GOT3 (cell line): ENCODE results near the gene EYA3.
"Not testable (repeated sequence)": the region's sequence is repeated elsewhere in the genome, so short reads cannot be mapped to it uniquely, and the experiment has no call there.

Source experiments
- DNase-seq: peaks from one replicate; lab custom pipeline; 2025; ENCODE audit warnings: mixed read lengths; lab: John Stamatoyannopoulos, UW

Gene EYA3

DNA sequence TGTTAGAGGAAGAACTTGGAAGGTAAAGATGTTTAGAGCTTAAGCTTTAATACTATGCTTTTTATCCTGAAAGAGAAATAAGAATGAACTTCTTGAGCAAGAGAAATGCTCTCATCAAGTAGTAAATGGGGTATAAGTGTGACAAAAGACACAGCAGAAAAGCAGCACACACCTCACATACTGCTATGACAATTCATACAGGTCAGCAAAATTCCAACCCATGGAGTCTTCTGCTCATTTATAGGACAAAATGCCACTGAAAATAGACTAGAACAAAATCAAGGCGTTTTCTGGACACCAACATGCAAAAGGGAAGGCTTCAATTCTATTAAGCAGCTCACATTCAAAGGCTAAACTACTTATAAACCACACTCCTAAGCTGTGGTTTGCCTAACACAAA lies 61.2 kb downstream of the EYA3 start:
- no peak for DNase-seq

DNA sequence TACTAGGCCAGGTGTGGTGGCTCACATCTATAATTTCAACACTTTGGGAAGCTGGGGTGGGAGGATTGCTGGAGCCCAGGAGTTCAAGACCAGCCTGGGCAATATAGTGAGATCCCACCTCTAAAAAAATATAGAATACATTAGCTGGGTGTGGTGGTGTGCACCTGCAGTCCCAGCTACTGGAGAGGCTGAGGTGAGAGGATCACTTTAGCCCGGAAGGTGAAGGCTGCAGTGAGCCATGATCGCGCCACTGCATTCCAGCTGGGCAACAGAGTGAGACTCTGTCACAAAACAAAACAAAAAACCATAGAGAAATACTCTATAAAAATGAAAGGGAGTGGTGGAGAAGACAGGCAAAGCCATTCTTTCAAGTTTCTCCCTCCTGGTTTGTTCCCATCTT lies 62.1 kb downstream of the EYA3 start:
- DNase-seq, result no peak

DNA sequence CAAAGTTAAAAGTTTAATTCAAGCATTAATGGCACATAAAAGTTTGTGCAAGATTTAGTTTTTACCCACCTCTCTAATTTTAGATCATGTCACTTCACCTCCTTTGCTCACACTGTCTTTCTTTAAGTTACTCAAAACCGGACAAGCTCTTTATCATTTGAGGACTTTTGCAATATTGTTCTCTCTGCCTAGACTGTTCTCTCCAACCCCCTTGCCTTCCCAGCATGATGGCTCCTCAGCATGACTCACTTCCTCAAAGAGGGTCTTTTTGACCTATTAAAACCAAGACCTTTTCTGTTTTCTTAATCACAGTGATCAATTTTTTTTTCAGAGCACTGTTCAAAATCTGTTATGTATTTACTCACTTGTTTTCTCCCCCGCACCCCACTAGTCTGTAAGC lies 67.3 kb downstream of the EYA3 start:
- no peak for DNase-seq

- DNase-seq, result no peak
Measured at GRCh38 chr1:28010969-28011368, 77.4 kb downstream of the EYA3 start.

DNA sequence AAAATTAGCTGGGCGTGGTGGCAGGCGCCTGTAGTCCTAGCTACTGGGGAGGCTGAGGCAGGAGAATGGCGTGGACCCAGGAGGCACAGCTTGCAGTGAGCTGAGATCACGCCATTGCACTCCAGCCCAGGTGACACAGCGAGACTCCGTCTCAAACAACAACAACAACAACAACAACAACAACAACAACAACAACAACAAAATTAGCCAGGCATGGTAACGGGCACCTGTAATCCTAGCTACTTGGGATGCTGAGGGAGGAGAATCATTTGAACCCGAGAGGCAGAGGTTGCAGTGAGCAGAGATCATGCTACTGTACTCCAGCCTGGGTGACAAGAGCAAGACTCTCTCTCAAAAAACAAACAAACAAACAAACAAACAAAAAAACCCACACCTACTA lies 85.3 kb downstream of the EYA3 start:
- DNase-seq, result not testable (repeated sequence)

DNA sequence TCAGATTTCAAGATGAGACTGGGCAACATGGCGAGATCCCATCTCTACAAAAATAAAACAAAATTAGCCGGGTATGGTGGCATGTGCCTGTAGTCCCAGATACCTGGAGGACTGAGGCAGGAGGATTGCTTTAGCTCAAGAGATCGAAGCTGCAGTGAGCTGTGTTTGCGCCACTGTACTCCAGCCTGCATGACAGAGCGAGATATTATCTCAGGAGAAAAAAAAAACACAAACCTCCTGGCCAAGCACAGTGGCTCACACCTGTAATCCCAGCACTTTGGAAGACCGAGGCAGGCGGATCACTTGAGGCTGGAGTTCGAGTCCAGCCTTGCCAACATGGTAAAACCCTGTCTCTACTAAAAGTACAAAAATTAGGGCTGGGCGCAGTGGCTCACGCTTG lies 85.8 kb downstream of the EYA3 start:
- DNase-seq, result no peak

DNA sequence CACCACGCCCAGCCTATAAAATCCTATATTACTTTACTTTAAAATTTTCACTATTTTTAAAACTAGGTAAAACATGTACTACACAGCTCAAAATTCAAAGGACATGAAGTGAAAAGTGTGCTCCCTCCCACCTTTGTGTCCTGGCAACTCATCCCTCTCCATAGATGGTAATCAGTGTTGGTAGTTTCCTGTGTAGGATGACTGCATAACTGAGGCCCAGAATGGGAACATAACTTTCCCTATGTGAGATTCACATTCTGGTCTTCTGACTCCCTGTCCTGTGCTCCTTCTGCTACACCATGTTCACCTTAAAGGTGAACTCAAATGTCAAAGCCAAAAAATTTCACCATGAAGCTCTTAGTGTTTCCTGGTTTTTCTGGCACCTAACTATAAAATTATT lies 89.4 kb downstream of the EYA3 start:
- DNase-seq, result no peak

DNA sequence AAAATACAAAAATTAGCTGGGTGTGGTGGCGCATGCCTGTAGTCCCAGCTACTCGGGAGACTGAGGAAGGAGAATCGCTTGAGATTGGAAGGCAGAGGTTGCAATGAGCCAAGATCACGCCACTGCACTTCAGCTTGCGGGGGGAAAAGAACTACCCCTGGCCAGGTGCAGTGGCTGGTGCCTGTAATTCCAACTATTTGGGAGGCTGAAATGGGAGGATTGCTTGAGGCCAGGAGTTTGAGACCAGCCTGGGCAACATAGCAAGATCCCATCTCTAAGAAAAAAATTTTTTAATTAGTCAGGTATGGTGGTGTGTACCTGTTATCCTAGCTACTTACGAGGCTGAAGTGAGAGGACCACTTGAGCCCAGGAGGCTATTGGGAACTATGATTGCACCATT lies 93.9 kb downstream of the EYA3 start:
- DNase-seq, result not testable (repeated sequence)

DNA sequence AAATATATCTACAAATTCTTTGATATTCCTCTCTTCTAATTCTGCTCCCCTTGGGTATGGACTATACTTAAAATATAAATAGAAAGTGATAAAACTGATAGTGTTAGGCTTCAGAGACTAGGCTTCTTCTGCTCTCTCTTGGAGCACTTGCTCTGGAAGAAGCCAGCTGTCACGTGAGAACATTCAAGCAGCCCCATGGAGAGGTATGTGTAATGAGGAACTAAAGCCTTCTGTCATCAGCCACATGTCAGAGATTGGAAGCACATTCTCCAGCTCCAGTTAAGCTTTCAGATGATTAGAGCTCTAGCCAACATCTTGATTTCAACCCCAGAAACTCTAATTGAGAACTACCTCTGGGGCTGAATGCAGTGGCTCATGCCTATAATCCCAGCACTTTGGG lies 94.3 kb downstream of the EYA3 start:
- DNase-seq, result no peak

DNA sequence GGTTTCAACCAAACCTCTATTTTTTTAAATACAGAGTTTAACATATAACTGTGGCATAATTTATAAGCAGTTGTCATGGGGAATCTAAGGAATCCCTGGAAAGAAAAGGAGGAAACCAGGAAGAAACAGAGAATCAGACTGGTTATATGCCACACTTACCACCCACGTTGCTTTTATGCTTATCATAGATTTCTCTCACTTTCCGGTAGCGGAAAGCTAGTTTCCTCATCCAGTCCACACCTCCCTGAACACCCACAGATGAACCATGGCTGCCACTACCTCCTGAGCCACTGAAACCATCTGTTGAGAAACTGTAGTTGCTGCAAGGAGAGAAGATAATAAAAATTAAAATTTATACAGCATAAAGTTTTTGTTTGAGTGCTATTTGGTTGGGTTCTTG lies 95.2 kb downstream of the EYA3 start:
- DNase-seq, result no peak

GRCh38 chr1:27992276-27992675 lies 96.1 kb downstream of the EYA3 start:
- DNase-seq, result no peak

GRCh38 chr1:27990920-27991537 lies 97.4 kb downstream of the EYA3 start:
- no peak for DNase-seq

DNA sequence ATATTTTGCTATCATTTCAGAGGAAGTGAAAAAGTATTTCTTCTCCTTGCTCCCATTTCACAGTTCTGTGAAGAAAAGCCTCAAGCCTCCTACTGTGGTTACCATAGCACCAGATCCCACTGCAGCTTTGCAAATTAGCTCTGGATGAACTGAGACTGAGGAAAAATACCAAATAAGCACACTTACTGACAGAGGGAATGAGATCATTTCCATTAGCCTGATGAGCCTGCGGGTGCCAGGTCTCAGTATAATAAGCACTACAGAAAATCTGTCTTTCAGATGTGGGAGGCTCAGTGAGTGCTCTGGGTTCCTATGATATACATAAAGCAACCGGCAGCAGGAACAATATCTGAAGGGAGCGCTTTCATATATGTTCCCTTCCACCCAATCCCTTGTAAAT lies 107.3 kb downstream of the EYA3 start:
- no peak for DNase-seq

DNA sequence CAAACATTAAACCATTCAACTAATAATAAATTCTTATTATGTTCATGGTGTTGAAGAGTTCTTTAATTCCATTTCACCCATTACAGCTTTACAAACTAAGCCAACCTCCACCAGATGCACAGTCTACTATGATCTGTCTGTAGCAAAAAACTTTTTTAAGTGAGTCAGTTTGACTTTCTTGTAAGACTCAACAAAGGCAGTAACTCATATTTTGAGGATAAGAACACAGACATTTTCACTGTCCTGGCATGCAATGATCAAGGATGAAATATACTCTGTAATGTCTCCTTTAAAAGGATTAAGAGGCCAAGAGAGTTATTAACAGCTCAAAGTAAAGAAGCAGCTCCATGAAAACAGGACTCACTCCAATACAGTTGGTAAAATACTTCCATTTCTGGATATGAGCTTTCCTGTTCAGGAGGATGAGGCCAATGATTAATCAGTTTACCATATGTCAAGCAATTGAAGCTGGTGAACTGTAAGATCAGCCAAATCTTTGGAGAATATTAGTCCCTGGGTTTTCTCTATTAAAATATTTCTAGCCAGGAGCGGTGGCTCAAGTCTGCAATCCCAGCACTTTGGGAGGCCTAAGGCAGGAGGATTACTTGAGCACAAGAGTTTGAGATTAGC lies 108.1 kb downstream of the EYA3 start:
- DNase-seq, result no peak

DNA sequence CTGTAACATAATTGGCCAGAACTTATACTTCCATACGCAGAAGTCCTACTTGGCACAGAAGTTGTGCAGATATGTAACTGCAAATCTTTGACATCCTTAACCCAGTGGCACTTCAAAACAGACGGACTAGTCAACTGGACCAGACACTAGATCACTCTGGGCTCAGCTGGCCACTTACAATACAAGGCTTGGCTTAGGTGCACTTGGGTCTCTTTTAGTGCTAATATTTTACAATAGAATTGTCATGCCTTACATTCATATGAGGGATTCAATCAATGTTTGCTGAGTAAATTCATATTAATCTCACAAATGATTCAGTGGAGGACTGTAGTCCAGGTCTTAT lies 108.6 kb downstream of the EYA3 start:
- DNase-seq, result no peak

DNA sequence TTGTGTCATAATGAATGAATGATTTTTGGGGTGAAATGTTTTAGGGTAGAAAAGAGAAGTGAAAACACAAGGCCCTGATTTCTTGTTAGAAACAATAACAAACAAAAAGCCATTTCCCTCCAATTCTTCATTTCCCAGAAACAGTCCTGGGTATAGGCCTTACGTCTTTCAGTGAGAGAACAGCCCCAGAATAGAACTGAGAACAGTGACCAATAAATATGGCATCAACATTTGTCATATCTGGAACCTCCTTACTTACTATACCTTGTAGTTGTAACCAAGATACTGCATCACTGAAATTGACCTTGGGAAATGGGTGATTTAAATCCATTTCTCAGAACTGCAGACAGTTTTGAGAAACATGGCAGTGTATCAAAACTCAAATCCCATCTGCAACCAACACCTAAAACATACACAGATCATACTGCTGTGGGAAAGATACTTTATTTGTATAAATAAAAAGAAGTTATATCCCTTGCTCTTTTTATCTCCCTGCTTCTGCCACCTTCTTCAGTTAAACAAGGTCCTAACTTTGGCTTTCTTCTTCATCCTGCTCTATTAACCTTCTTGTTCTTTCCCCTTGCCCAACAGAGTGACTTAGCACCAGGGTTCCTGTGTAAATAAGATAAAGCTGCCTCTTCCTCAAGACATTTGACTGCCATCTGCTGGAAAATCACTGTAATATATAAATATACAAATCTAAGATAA lies 109.1 kb downstream of the EYA3 start:
- no peak for DNase-seq

DNA sequence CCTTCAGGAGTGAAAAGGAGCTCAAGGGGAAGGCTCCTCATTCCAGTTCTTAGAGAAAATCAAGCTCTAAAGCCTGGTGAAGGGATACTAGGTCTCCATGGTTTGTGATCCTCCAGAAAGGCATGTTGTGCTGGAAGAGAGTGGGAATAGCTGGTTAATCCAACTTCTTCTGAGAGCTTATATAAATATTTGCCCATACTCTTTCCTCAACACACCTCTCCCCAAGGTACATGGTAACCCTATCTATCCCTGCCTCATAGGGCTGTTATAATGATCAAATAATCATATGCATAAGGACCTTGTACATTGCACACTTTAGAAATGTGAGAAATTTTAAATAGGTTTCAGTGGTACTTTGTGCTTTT lies 114.0 kb downstream of the EYA3 start:
- DNase-seq, result no peak

- no peak for DNase-seq
Measured at GRCh38 chr1:27973771-27974416, 114.5 kb downstream of the EYA3 start.

- no peak for DNase-seq
Measured at GRCh38 chr1:27972141-27972540, 116.3 kb downstream of the EYA3 start.

DNA sequence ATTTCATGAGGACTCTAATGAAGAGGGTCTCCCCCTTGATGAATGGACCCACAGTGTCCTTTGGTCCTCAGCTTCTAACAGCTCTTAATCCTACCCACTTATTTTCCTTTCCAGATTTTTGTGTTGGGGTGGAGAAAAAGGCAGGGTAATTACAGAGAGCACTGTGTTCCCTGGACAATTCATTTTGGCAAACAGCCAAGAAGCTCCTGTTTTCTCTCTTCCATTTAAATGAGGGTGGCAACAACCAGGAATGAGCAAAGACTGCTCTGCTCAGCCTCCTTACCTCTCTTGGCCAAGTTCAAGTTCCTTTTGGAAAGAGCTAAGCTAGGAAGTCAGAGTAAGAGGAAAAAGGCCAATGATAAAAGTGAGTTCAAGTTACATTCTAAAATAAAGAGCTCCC lies 116.7 kb downstream of the EYA3 start:
- DNase-seq, result no peak

- DNase-seq, result no peak
Measured at GRCh38 chr1:27970401-27970800, 118.0 kb downstream of the EYA3 start.

DNA sequence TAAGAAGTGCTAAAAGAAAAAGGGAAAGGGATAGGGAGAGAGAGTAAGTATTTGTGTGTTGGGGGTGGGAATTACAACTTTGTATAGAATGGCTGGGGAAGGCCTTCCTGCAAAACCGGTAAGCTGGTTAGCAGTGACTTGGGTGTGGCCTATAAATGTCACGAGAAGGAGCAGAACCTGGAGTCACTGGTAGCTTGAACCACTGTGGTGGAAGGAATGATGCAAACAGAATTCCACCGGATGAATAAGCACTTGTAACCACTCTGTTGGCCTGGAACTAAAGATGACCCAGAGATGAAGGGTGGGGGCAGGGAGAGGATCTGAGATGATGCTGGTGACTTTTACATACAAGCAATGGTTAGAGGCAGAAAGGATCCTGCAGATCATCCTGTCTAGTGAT lies 119.7 kb downstream of the EYA3 start:
- DNase-seq, result no peak

DNA sequence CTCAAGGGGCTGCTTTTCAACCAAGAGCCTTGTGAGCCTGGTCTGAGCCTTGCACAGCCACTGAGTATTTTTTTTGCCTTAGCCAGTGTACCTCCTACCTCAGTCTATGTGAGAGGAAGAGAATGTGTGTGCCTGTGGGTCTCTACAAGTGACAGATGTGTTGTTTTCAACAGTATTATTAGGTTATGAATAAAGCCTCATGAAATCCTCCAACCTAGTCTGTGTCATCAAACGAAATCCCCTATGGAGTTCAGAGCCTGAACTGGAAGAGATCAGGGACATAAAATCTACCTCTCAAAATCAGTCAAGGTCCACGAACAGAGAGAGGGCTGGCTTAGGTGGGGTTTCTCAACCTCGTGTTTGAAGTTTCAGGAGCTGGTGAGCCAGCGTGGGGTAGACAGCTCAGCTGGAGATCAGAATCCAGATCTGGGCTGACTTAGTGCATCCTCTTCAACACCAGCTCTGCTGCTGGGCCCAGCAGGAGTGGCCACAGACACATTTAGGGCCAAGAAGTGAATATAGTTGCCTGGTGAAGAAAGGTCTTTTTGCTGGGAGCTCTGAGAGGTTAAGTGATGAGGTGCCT lies 120.4 kb downstream of the EYA3 start:
- no peak for DNase-seq
